ENCODE data around the gene BNIP3.

GRCh38 chr10:131991726-131992125, 10.0 kb upstream of the BNIP3 start:
- TF ChIP-seq FOXP2 (optimal IDR thresholded peaks at IDR 0.05; ENCODE audit: borderline replicate concordance, extremely low read depth, extremely low read length, insufficient read depth) (no peak), SIN3A (IDR thresholded peaks at IDR 0.05; ENCODE audit: borderline replicate concordance, insufficient read depth, low read length) (no peak), POLR2AphosphoS5 (IDR thresholded peaks at IDR 0.05; ENCODE audit: low read depth, low read length) (no peak), TAF1 (IDR thresholded peaks at IDR 0.05; ENCODE audit: borderline replicate concordance, insufficient read depth, low read length) (no peak), REST (IDR thresholded peaks at IDR 0.05; ENCODE audit: insufficient read depth in 1 of 2, low read depth in 2 of 2, low read length in 2 of 2) (no peak)

Measured in PFSK-1 (cell line).